H1 (cell line): ENCODE data around the gene UAP1. TPM values are rescaled to one million over a fixed set of nuclear protein-coding genes. Genes with fewer than 3 reads are reported as not detected.

ENCODE experiments used
- CTCF ChIA-PET: fragments of 300-600 bp; sonication (Branson Sonifier 250); formaldehyde crosslinking; loops from one replicate; lab custom pipeline; 2021; ENCODE audit not compliant: partially characterized antibody; lab: Charles Lee
- POLR2A ChIA-PET: fragments of 300-600 bp; sonication (Branson Sonifier 250); formaldehyde crosslinking; loops from one replicate; lab custom pipeline; 2021; ENCODE audit warnings: inconsistent platforms; ENCODE audit not compliant: partially characterized antibody; lab: Charles Lee
- DNase-seq, 2 experiments: peaks; one replicate each; pipeline versions ENCODE4 v3.0.0 to v3.0.0-alpha.2; 2010 to 2022; ENCODE audit warnings: low spot score in 2 of 2, low read depth in 1 of 2, mixed read lengths in 1 of 2
- FAIRE-seq: peaks from 2 replicates; lab custom pipeline; 2011; peaks lifted over from hg19 to GRCh38; lab: Jason Lieb, UNC
- H2AFZ ChIP-seq: 2 replicates; pipeline ENCODE4 v1.8.1; 2012; ENCODE audit warnings: low read length, inconsistent platforms
- H2AK5ac ChIP-seq: 2 replicates; pipeline ENCODE4 v1.6.1; 2013; ENCODE audit warnings: low read depth, low read length
- H2BK120ac ChIP-seq: replicated peaks from 2 replicates; pipeline ENCODE3; 2013; ENCODE audit warnings: low read depth, low read length, inconsistent platforms
- H2BK12ac ChIP-seq: 2 replicates; pipeline ENCODE4 v1.6.1; 2013; ENCODE audit warnings: low read depth, low read length
- H2BK15ac ChIP-seq: 2 replicates; pipeline ENCODE4 v1.6.1; 2013; ENCODE audit warnings: low read length
- H2BK20ac ChIP-seq: 2 replicates; pipeline ENCODE4 v1.6.1; 2013; ENCODE audit warnings: low read length
- H2BK5ac ChIP-seq: 2 replicates; pipeline ENCODE4 v1.6.1; 2013; ENCODE audit warnings: low read depth, low read length
- H3K14ac ChIP-seq: 2 replicates; pipeline ENCODE4 v1.6.1; 2013; ENCODE audit warnings: inconsistent platforms; ENCODE audit not compliant: insufficient read length
- H3K18ac ChIP-seq: 2 replicates; pipeline ENCODE4 v1.6.1; 2013; ENCODE audit warnings: low read length; ENCODE audit errors: extremely low read depth
- H3K23ac ChIP-seq: 2 replicates; pipeline ENCODE4 v1.6.1; 2013; ENCODE audit warnings: inconsistent platforms; ENCODE audit not compliant: insufficient read length
- H3K23me2 ChIP-seq: 2 replicates; pipeline ENCODE4 v1.6.1; 2013; ENCODE audit warnings: low read depth, low read length
- H3K27ac ChIP-seq: 2 replicates; pipeline ENCODE4 v1.6.1; 2011; ENCODE audit warnings: low read depth, low read length, inconsistent platforms
- H3K27me3 ChIP-seq, 4 experiments: replicated peaks in 1 of 4; 1 replicate in 1 of 4; 2 replicates in 3 of 4; pipeline versions ENCODE4 v1.6.1 to v1.8.1; 2011 to 2013; ENCODE audit warnings: low read length in 3 of 4, mild to moderate bottlenecking in 3 of 4, inconsistent platforms in 2 of 4, mixed read lengths in 2 of 4, moderate library complexity in 1 of 4; ENCODE audit not compliant: control insufficient read depth in 3 of 4, insufficient read depth in 3 of 4; ENCODE audit errors: extremely low read depth in 1 of 4
- H3K36me3 ChIP-seq, 4 experiments: 2 replicates each; pipeline versions ENCODE4 v1.6.1 to v1.8.1; 2011 to 2013; ENCODE audit warnings: mild to moderate bottlenecking in 4 of 4, low read length in 3 of 4, moderate library complexity in 2 of 4, control low read depth in 1 of 4, inconsistent platforms in 1 of 4; ENCODE audit not compliant: insufficient read depth in 4 of 4, control insufficient read depth in 2 of 4
- H3K4ac ChIP-seq: replicated peaks from 2 replicates; pipeline ENCODE3; 2013; ENCODE audit warnings: low read length, low read depth, mixed read lengths, inconsistent platforms; ENCODE audit not compliant: insufficient read length
- H3K4me1 ChIP-seq, 4 experiments: replicated peaks in 1 of 4; 1 replicate in 1 of 4; 2 replicates in 3 of 4; pipeline versions ENCODE4 v1.6.1 to v1.8.1; 2011 to 2013; ENCODE audit warnings: low read length in 3 of 4, inconsistent platforms in 2 of 4, mixed read lengths in 1 of 4; ENCODE audit not compliant: insufficient read depth in 4 of 4, control insufficient read depth in 3 of 4
- H3K4me2 ChIP-seq, 2 experiments: 2 replicates each; pipeline versions ENCODE4 v1.6.1 to v1.8.1; 2011 to 2013; ENCODE audit warnings: low read depth in 2 of 2, low read length in 2 of 2, control low read depth in 1 of 2, inconsistent platforms in 1 of 2, mild to moderate bottlenecking in 1 of 2; ENCODE audit not compliant: insufficient read depth in 1 of 2
- H3K4me3 ChIP-seq, 4 experiments: fragments of 200-600, 300-600 bp in 1 of 4; sonication (generic), shearing (Covaris generic), sonication (Bioruptor Twin) in 1 of 4; 2 replicates each; pipeline versions ENCODE4 v1.5.1 to v1.8.1; 2011 to 2016; ENCODE audit warnings: low read length in 4 of 4, low read depth in 3 of 4, control low read depth in 2 of 4, inconsistent platforms in 2 of 4, mild to moderate bottlenecking in 2 of 4, mixed read lengths in 1 of 4, moderate library complexity in 1 of 4; ENCODE audit not compliant: insufficient read depth in 2 of 4; ENCODE audit errors: extremely low read depth in 1 of 4
- H3K56ac ChIP-seq: replicated peaks from 2 replicates; pipeline ENCODE3; 2013; ENCODE audit warnings: low read depth, mild to moderate bottlenecking, mixed read lengths, low read length, inconsistent platforms; ENCODE audit not compliant: insufficient read length
- H3K79me1 ChIP-seq: 2 replicates; pipeline ENCODE4 v1.6.1; 2013; ENCODE audit warnings: low read depth, low read length, control low read depth
- H3K79me2 ChIP-seq, 2 experiments: 2 replicates each; pipeline versions ENCODE4 v1.6.1 to v1.8.1; 2012 to 2013; ENCODE audit warnings: low read length in 2 of 2, mild to moderate bottlenecking in 2 of 2, inconsistent platforms in 1 of 2; ENCODE audit not compliant: insufficient read depth in 2 of 2, control insufficient read depth in 1 of 2
- H3K9ac ChIP-seq, 4 experiments: replicated peaks in 1 of 4; 1 replicate in 1 of 4; 2 replicates in 3 of 4; pipeline versions ENCODE4 v1.6.1 to v1.8.1; 2011 to 2013; ENCODE audit warnings: low read depth in 3 of 4, low read length in 3 of 4, control low read depth in 2 of 4, mild to moderate bottlenecking in 2 of 4, moderate library complexity in 2 of 4, inconsistent platforms in 1 of 4; ENCODE audit errors: extremely low read depth in 1 of 4
- H3K9me3 ChIP-seq, 2 experiments: 2 replicates each; pipeline versions ENCODE4 v1.6.1 to v1.8.1; 2012 to 2013; ENCODE audit warnings: mild to moderate bottlenecking in 2 of 2, moderate library complexity in 2 of 2, control low read depth in 1 of 2, inconsistent platforms in 1 of 2, low read depth in 1 of 2, low read length in 1 of 2, mixed read lengths in 1 of 2; ENCODE audit not compliant: insufficient read depth in 2 of 2
- H4K20me1 ChIP-seq, 2 experiments: replicated peaks in 1 of 2; 2 replicates each; pipeline versions ENCODE3 to v1.8.1; 2011 to 2013; ENCODE audit warnings: inconsistent platforms in 2 of 2, low read length in 2 of 2, mild to moderate bottlenecking in 1 of 2; ENCODE audit not compliant: insufficient read depth in 2 of 2, control insufficient read depth in 1 of 2
- H4K5ac ChIP-seq: 2 replicates; pipeline ENCODE4 v1.6.1; 2013; ENCODE audit warnings: low read length, low read depth, mixed read lengths, inconsistent platforms; ENCODE audit not compliant: insufficient read length
- H4K8ac ChIP-seq: 2 replicates; pipeline ENCODE4 v1.8.0; 2013; ENCODE audit warnings: mild to moderate bottlenecking, moderate library complexity, low read length, inconsistent platforms; ENCODE audit not compliant: insufficient read depth; ENCODE audit errors: extremely low read depth
- H4K91ac ChIP-seq: replicated peaks from 2 replicates; pipeline ENCODE3; 2013; ENCODE audit warnings: low read length, mixed read lengths, inconsistent platforms; ENCODE audit not compliant: insufficient read length
- HDAC6 ChIP-seq: IDR thresholded peaks from one replicate; pipeline ENCODE4 v1.7.1; 2012; ENCODE audit warnings: low read depth, mild to moderate bottlenecking, inconsistent platforms, low read length, moderate library complexity
- MAFK ChIP-seq: IDR thresholded peaks from 2 replicates; pipeline ENCODE4 v1.6.1; 2012; ENCODE audit warnings: low read depth, mild to moderate bottlenecking, improper control_type of control experiment, low read length
- NANOG ChIP-seq: IDR thresholded peaks from 2 replicates; pipeline ENCODE4 v1.6.1; 2011; ENCODE audit warnings: low read length, low read depth, mild to moderate bottlenecking, inconsistent platforms; ENCODE audit not compliant: insufficient read depth, poor library complexity, severe bottlenecking
- POLR2A ChIP-seq, 2 experiments: IDR thresholded peaks; 1 replicate in 1 of 2; 2 replicates in 1 of 2; pipeline ENCODE4 v1.6.1; 2011; ENCODE audit warnings: low read depth in 2 of 2, low read length in 2 of 2, mild to moderate bottlenecking in 2 of 2; ENCODE audit errors: control extremely low read depth in 1 of 2
- RBBP5 ChIP-seq: IDR thresholded peaks from 2 replicates; pipeline ENCODE4 v1.7.1; 2012; ENCODE audit warnings: low read depth, mild to moderate bottlenecking, inconsistent platforms, low read length, moderate library complexity, borderline replicate concordance
- WGBS, 2 experiments: shearing (Covaris generic) in 1 of 2; methylation state at CpG; one replicate each; pipeline versions ENCODE4 v1.1.6 to v1.1.7; 2013 to 2015; ENCODE audit warnings: low lambda C conversion rate in 2 of 2, mixed read lengths in 2 of 2, inconsistent platforms in 1 of 2, low coverage in 1 of 2, missing lambda C conversion rate in 1 of 2; ENCODE audit not compliant: insufficient replicate concordance in 2 of 2, insufficient coverage in 1 of 2, insufficient read length in 1 of 2; ENCODE audit errors: extremely low coverage in 1 of 2, missing lambda C conversion rate in 1 of 2; 5-methylcytosine and 5-hydroxymethylcytosine counted together
- polyA plus RNA-seq, 7 experiments: library from polyadenylated mRNA; depleted of rRNA in 3 of 7; stranded (reverse) in 5 of 7; unstranded in 2 of 7; fragments of >200 nt in 5 of 7; fragments of 200-250 nt in 2 of 7; gene quantifications; 1 replicate in 5 of 7; 2 replicates in 1 of 7; 4 replicates in 1 of 7; pipeline versions ENCODE4 v1.2.1 to v1.2.3, GENCODE V29; 2011 to 2013; ENCODE audit warnings: missing spikeins in 2 of 7, mixed read lengths in 2 of 7
- total RNA-seq: library from RNA; stranded (reverse); fragmentation: NEBNext Ultra II Directional; extraction: Animal tissue kit (Norgen Biotek cat#: 25700); gene quantifications from 2 replicates; pipeline ENCODE4 v1.2.1, GENCODE V29; 2021
- TF ChIP-seq, protein P1 (sequence below): IDR thresholded peaks from 2 replicates; pipeline ENCODE4 v1.6.1; 2012; ENCODE audit warnings: inconsistent platforms

UAP1 gene
- total and polyA plus RNA-seq, 2 of the 8 experiments (the other 6 are each of a cell fraction or from before 2014, with no cell fraction given), result 9.4 to 32.9 TPM

DNA sequence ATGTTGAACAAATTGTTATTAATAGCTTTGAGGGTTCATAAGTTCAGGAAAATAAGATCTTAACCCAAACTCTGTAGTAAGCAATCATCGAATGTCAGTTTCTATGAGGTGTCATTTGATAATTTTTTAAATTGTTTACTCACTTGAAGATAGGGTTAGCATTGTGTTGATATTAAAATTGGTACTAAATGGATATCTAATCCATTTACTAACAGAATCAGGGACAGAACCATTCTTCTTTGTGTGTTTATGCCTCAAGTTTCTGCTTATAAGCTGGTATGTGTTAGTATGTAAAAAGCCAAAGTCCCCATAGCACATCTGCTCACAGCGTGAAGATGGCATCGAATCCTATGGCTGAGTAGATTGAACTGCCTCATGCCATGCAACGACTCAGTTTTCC lies 84.1 kb downstream of the UAP1 start:
- Histone ChIP-seq H3K56ac (no peak overlapping the region), H3K79me1 (no peaks in the 10 kb centered on the region), H3K79me2 (no peaks in the 10 kb centered on the region), H4K8ac (no peak overlapping the region), H3K4ac (no peak overlapping the region), H3K4me3 (no peak overlapping the region), H2BK15ac (no peak overlapping the region), H3K9me3 (no peaks in the 10 kb centered on the region), H3K4me2 (no peak overlapping the region), H3K36me3 (no peaks in the 10 kb centered on the region), H3K4me1 (no peaks in the 10 kb centered on the region), H2BK5ac (no peak overlapping the region), H4K5ac (no peak overlapping the region), H2BK20ac (no peak overlapping the region), H3K14ac (no peak overlapping the region), H3K18ac (no peak overlapping the region), H3K9ac (no peak overlapping the region), H2BK120ac (no peak overlapping the region), H2AK5ac (no peak overlapping the region), H2BK12ac (no peak overlapping the region), H3K27ac (no peak overlapping the region), H4K20me1 (no peaks in the 10 kb centered on the region), H3K23ac (no peak overlapping the region), H3K27me3 (no peaks in the 10 kb centered on the region; a peak in 1 of 7 replicates), H2AFZ (no peak overlapping the region), H3K23me2 (no peaks in the 10 kb centered on the region), H4K91ac (no peak overlapping the region)
- TF ChIP-seq HDAC6 (no peak), NANOG (no peak), MAFK (no peak), RBBP5 (no peak), POLR2A (IDR thresholded peaks at IDR 0.05; ENCODE audit: control extremely low read depth in 1 of 2, low read depth in 2 of 2, low read length in 2 of 2) (no peak)
- TF ChIP-seq, protein P1, sequence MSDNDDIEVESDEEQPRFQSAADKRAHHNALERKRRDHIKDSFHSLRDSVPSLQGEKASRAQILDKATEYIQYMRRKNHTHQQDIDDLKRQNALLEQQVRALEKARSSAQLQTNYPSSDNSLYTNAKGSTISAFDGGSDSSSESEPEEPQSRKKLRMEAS, result no peak
- DNase-seq, result no peak
- ChIA-PET CTCF (no interaction called here), POLR2A (interaction anchor here (1.0 kb wide), 1 partner anchor 10 kb away, joined by 3 read pairs; no protein-coding TSS in a partner anchor)
- FAIRE-seq, result no peak
- 93% methylated on average over 4 of the region's 4 CpGs; no CpG with 5 or more reads in 1 of the 2 experiments for WGBS, 2 experiments
